ENCODE results near the gene EFNA4.

The EFNA4 gene

DNA sequence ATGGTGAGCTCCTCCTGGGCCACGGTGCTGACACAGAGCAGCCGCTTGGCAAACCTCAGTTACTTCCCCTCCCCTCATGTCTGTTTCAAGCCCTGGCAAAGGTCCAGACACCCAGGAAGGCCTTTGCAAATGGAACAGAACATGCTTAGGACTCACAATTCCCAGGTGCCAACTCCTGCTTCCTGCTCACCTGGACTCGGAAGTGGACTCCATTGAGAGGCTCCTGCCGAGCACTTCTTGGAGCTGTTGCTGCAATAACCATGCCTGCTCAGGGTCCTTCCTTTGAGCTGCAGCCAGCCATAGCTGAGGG is 40.7 kb upstream of the EFNA4 start:
- Histone ChIP-seq H3K9me3 (ENCODE audit: control insufficient read depth, insufficient read depth, low read depth, low read length) (no peaks in the 10 kb centered on the region), H3K36me3 (ENCODE audit: control insufficient read depth in 2 of 2, insufficient read depth in 1 of 2, low read length in 2 of 2) (no peaks in the 10 kb centered on the region), H3K4me3 (ENCODE audit: low read depth, low read length) (no peak overlapping the region), H3K27ac (ENCODE audit: extremely low read depth, low read depth, low read length) (no peak overlapping the region), H3K4me1 (ENCODE audit: control insufficient read depth, insufficient read depth, low read length) (no peaks in the 10 kb centered on the region)
- POLR2A ChIA-PET, result interaction anchor here (0.6 kb wide), 1 partner anchor 202 kb away, joined by 3 read pairs; no protein-coding TSS in a partner anchor
- CTCF ChIA-PET, result interaction anchor here (0.5 to 2.0 kb wide), 8 partner anchors 22 to 1530 kb away, joined by 3 to 13 read pairs (median 3); partner anchors contain the start of genes ADAM15 and KRTCAP2
- TF ChIP-seq, protein P1, sequence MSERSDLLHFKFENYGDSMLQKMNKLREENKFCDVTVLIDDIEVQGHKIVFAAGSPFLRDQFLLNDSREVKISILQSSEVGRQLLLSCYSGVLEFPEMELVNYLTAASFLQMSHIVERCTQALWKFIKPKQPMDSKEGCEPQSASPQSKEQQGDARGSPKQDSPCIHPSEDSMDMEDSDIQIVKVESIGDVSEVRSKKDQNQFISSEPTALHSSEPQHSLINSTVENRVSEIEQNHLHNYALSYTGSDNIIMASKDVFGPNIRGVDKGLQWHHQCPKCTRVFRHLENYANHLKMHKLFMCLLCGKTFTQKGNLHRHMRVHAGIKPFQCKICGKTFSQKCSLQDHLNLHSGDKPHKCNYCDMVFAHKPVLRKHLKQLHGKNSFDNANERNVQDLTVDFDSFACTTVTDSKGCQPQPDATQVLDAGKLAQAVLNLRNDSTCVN (tag by site-specific recombination; optimal IDR thresholded peaks at IDR 0.05), result no peak
- TF ChIP-seq KLF9 (tag by site-specific recombination; IDR thresholded peaks at IDR 0.05; ENCODE audit: low read depth), result no peak

DNA sequence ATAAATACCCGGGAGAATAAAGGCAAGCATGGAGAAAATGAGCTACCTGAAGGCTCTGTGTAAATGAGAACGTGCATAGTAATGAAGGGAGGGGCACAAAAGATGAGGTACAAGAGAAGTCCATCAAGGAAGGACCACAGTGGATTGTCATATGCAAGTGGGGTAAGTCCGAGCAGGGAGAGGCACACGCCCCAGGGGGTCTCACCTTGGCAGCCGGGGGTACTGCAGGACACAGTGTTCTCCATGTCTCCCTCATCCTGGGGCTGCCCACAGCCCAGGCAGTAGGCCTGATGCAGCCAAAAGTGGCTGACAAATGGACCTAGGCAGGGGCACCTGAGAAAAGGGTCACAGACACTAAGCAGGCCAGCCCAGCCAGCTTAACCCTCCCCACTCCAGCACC is 39.9 kb upstream of the EFNA4 start:
- ChIA-PET CTCF (interaction anchor here (0.5 to 2.0 kb wide), 6 partner anchors 21 to 149 kb away, joined by 3 to 13 read pairs (median 3); partner anchors contain the start of gene KRTCAP2), POLR2A (interaction anchor here (0.7 kb wide), 1 partner anchor 141 kb away, joined by 3 read pairs; no protein-coding TSS in a partner anchor)
- Histone ChIP-seq H3K4me1 (ENCODE audit: control insufficient read depth, insufficient read depth, low read length) (no peaks in the 10 kb centered on the region), H3K4me3 (ENCODE audit: low read depth, low read length) (no peak overlapping the region), H3K36me3 (ENCODE audit: control insufficient read depth in 2 of 2, insufficient read depth in 1 of 2, low read length in 2 of 2) (no peaks in the 10 kb centered on the region), H3K9me3 (ENCODE audit: control insufficient read depth, insufficient read depth, low read depth, low read length) (no peaks in the 10 kb centered on the region), H3K27ac (ENCODE audit: extremely low read depth, low read depth, low read length) (no peak overlapping the region; the same call in 1 of the 2 replicates)
- no peak for TF ChIP-seq ZSCAN16 (tag by site-specific recombination; IDR thresholded peaks at IDR 0.05)
- TF ChIP-seq, protein P2, sequence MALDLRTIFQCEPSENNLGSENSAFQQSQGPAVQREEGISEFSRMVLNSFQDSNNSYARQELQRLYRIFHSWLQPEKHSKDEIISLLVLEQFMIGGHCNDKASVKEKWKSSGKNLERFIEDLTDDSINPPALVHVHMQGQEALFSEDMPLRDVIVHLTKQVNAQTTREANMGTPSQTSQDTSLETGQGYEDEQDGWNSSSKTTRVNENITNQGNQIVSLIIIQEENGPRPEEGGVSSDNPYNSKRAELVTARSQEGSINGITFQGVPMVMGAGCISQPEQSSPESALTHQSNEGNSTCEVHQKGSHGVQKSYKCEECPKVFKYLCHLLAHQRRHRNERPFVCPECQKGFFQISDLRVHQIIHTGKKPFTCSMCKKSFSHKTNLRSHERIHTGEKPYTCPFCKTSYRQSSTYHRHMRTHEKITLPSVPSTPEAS (tag by site-specific recombination; IDR thresholded peaks at IDR 0.05), result no peak
- TF ChIP-seq ZNF654 (tag by site-specific recombination; IDR thresholded peaks at IDR 0.05; ENCODE audit: low read depth), result no peak
- TF ChIP-seq, protein P3, sequence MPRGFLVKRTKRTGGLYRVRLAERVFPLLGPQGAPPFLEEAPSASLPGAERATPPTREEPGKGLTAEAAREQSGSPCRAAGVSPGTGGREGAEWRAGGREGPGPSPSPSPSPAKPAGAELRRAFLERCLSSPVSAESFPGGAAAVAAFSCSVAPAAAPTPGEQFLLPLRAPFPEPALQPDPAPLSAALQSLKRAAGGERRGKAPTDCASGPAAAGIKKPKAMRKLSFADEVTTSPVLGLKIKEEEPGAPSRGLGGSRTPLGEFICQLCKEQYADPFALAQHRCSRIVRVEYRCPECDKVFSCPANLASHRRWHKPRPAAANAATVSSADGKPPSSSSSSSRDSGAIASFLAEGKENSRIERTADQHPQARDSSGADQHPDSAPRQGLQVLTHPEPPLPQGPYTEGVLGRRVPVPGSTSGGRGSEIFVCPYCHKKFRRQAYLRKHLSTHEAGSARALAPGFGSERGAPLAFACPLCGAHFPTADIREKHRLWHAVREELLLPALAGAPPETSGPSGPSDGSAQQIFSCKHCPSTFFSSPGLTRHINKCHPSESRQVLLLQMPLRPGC (tag by site-specific recombination; IDR thresholded peaks at IDR 0.05), result no peak
- no peak for TF ChIP-seq KLF7 (tag by site-specific recombination; IDR thresholded peaks at IDR 0.05; ENCODE audit: borderline replicate concordance)
- TF ChIP-seq ZNF664 (tag by site-specific recombination; IDR thresholded peaks at IDR 0.05), result no peak
- no peak for TF ChIP-seq KLF10 (tag by site-specific recombination; IDR thresholded peaks at IDR 0.05)

DNA sequence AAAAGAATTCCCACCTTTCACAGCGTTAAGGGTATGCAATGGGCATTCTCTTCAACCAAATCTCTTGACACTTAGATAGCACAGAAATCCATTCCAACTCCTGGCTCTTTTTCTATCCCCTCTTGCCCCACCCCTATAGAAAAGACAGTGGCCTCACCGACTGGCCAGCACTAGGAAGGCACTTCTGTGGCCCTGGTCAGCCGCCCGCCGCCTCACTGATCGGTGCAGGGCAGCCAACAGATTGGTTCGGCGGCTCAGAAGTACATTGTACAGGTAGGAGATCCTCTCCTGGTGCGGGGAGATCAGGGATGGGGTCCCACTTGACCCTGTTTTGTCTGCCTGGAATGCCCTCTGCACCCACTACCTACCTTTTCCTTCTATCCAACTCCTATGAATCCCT is 39.2 kb upstream of the EFNA4 start:
- Histone ChIP-seq H3K4me1 (ENCODE audit: control insufficient read depth, insufficient read depth, low read length) (no peaks in the 10 kb centered on the region), H3K4me3 (ENCODE audit: low read depth, low read length) (no peak overlapping the region), H3K27ac (ENCODE audit: extremely low read depth, low read depth, low read length) (no peak overlapping the region), H3K9me3 (ENCODE audit: control insufficient read depth, insufficient read depth, low read depth, low read length) (no peaks in the 10 kb centered on the region), H3K36me3 (ENCODE audit: control insufficient read depth in 2 of 2, insufficient read depth in 1 of 2, low read length in 2 of 2) (no peaks in the 10 kb centered on the region)
- TF ChIP-seq MYNN (tag by site-specific recombination; IDR thresholded peaks at IDR 0.05; ENCODE audit: borderline replicate concordance) (no peak), ZNF76 (tag by site-specific recombination; IDR thresholded peaks at IDR 0.05; ENCODE audit: borderline replicate concordance, low read depth) (no peak), ZNF510 (tag by site-specific recombination; IDR thresholded peaks at IDR 0.05; ENCODE audit: insufficient replicate concordance) (no peak), ZNF114 (tag by site-specific recombination; IDR thresholded peaks at IDR 0.05) (no peak), ZNF776 (tag by site-specific recombination; IDR thresholded peaks at IDR 0.05; ENCODE audit: borderline replicate concordance) (no peak), HOXD13 (CRISPR knock-in tag; IDR thresholded peaks at IDR 0.05; ENCODE audit: borderline replicate concordance) (no peak), ZNF184 (tag by site-specific recombination; IDR thresholded peaks at IDR 0.05) (no peak), ZNF624 (tag by site-specific recombination; IDR thresholded peaks at IDR 0.05) (no peak), ZSCAN23 (tag by site-specific recombination; IDR thresholded peaks at IDR 0.05) (no peak), ZNF654 (tag by site-specific recombination; IDR thresholded peaks at IDR 0.05; ENCODE audit: low read depth) (no peak)
- CTCF ChIA-PET, result interaction anchor here (0.5 to 1.2 kb wide), 3 partner anchors 11 to 24 kb away, joined by 3 read pairs; no protein-coding TSS in a partner anchor
- POLR2A ChIA-PET, result no interaction called here
